ENCODE results near the gene FAM76B. TPM values are rescaled to one million over a fixed set of nuclear protein-coding genes. Genes with fewer than 3 reads are reported as not detected.

FAM76B gene
- total and polyA plus RNA-seq, 7 experiments from 2014 or later = 10.6 to 82.1 (median 52.3) TPM

GRCh38 chr11:95790933-95791708, 1.5 kb upstream of the FAM76B start:
- H3K4me1 Mint-ChIP-seq = peaks cover 47 to 74% (median 60%) of the 10 kb centered on the region in 7 donors

GRCh38 chr11:95790123-95790932, 746 bp upstream of the FAM76B start, which contains the start of gene CEP57:
Gene CEP57 (plus strand): TSS chr11:95790498. CDS start chr11:95790699, 201 bp downstream.
- intact Hi-C loops (cut with micrococcal nuclease) = loop anchor here (1.0 to 5.0 kb wide), 13 partner anchors 222 to 1298 kb away; partner anchors contain the start of genes ANKRD49 (in 2 of the 2), MRE11 (in 2 of the 2), CCDC82 (in 1 of the 2) and CWC15 (in 1 of the 2)
- H3K36me3 Mint-ChIP-seq = peaks cover 0 to 24% (median 16%) of the 10 kb centered on the region in 5 donors
- CTCF ChIA-PET = interaction anchor here (0.7 to 1.8 kb wide), 7 partner anchors 12 to 643 kb away, joined by 3 to 12 read pairs (median 4); partner anchors contain the start of gene SESN3

More at GRCh38 chr11:95790933-95791708, 1.5 kb upstream of the FAM76B start:
- Mint-ChIP-seq H3K4me3 (peak overlapping the region; percentile 93 to 100 (median 100)), H3K9me3 (peaks cover 0 to 9% (median 0%) of the 10 kb centered on the region in 11 donors), H3K27me3 (no peaks in the 10 kb centered on the region), H3K36me3 (peaks cover 0 to 16% (median 13%) of the 10 kb centered on the region in 5 donors), H3K27ac (peak overlapping the region; percentile 100)
- Histone ChIP-seq H3K27ac (ENCODE audit: low read depth, low read length) (peak overlapping the region; percentile 99), H3K4me3 (ENCODE audit: low read length) (peak overlapping the region; percentile 97), H3K27me3 (ENCODE audit: control insufficient read depth in 2 of 2, insufficient read depth in 2 of 2, low read length in 2 of 2) (no peaks in the 10 kb centered on the region), H3K9me3 (ENCODE audit: control insufficient read depth in 2 of 3, low read length in 3 of 3) (no peaks in the 10 kb centered on the region), H3K4me1 (ENCODE audit: control insufficient read depth in 2 of 2, insufficient read depth in 2 of 2, low read length in 2 of 2) (peaks cover 21 to 22% of the 10 kb centered on the region in 2 donors), H3K36me3 (ENCODE audit: control insufficient read depth in 2 of 3, insufficient read depth in 3 of 3, low read length in 3 of 3) (peaks cover 0 to 16% (median 8%) of the 10 kb centered on the region in 3 experiments)
- intact Hi-C loops (cut with micrococcal nuclease) = loop anchor here (1.0 to 5.0 kb wide), 13 partner anchors 221 to 1298 kb away; partner anchors contain the start of genes ANKRD49 (in 2 of the 2), MRE11 (in 2 of the 2), CCDC82 (in 1 of the 2) and CWC15 (in 1 of the 2)
- POLR2A ChIA-PET = interaction anchor here (0.6 to 4.0 kb wide), 11 partner anchors 9 to 818 kb away, joined by 3 to 55 read pairs (median 6); partner anchors contain the start of genes CCDC82, CWC15, ENDOD1 and JRKL
- CTCF ChIA-PET = interaction anchor here (0.8 kb wide), 2 partner anchors 13 to 615 kb away, joined by 4 read pairs; no protein-coding TSS in a partner anchor
- DNase-seq (peak in 7 of 9 donors; percentile 26 to 55 (median 49)), ATAC-seq (no peak)

GRCh38 chr11:95788921-95789505, 569 bp downstream of the FAM76B start:
- peaks cover 0 to 33% (median 15%) of the 10 kb centered on the region in 5 donors for H3K36me3 Mint-ChIP-seq

More at GRCh38 chr11:95790123-95790932, 746 bp upstream of the FAM76B start, which contains the start of gene CEP57:
- ATAC-seq = peak; percentile 70
- POLR2A ChIA-PET = interaction anchor here (0.5 to 4.0 kb wide), 25 partner anchors 10 to 866 kb away, joined by 3 to 55 read pairs (median 4); partner anchors contain the start of genes CCDC82, CWC15, ENDOD1 and JRKL
- Mint-ChIP-seq H3K4me3 (peak within 1 kb of the TSS; percentile 93 to 100 (median 100)), H3K27ac (peak within 1 kb of the TSS; percentile 100), H3K9me3 (peaks cover 0 to 9% (median 0%) of the 10 kb centered on the region in 11 donors), H3K4me1 (peaks cover 47 to 74% (median 61%) of the 10 kb centered on the region in 7 donors), H3K27me3 (no peaks in the 10 kb centered on the region)
- no peaks in the 10 kb centered on the region for H3K9me3 ChIP-seq (ENCODE audit: control insufficient read depth in 2 of 3, low read length in 3 of 3)
- peak within 1 kb of the TSS; percentile 97 for H3K4me3 ChIP-seq (ENCODE audit: low read length)
- peaks cover 4 to 24% (median 8%) of the 10 kb centered on the region in 3 experiments for H3K36me3 ChIP-seq (ENCODE audit: control insufficient read depth in 2 of 3, insufficient read depth in 3 of 3, low read length in 3 of 3)
- peak within 1 kb of the TSS; percentile 99 for H3K27ac ChIP-seq (ENCODE audit: low read depth, low read length)
- H3K4me1 ChIP-seq (ENCODE audit: control insufficient read depth in 2 of 2, insufficient read depth in 2 of 2, low read length in 2 of 2) = peaks cover 21 to 22% of the 10 kb centered on the region in 2 donors
- DNase-seq = peak; percentile 80 to 98 (median 96)
- no peaks in the 10 kb centered on the region for H3K27me3 ChIP-seq (ENCODE audit: control insufficient read depth in 2 of 2, insufficient read depth in 2 of 2, low read length in 2 of 2)

DNA sequence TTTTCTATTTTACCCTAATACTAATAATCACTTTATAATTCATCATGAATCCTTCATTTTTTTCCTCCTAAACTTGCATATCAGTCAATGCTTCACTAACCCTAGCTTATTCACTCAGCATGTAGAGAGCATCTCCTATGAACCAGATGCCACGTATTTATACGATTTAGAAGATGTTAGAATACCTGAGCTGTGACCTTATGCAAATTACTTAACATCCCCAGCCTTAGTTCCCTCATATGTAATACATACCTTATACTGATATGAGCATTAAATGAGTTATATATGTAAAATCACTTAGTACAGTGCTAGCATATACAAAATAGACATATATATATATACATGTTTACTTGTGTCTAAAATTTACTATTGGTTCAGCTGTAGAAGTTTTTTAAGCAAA, 9.0 kb downstream of the FAM76B start:
- Histone ChIP-seq H3K9me3 (ENCODE audit: control insufficient read depth in 2 of 3, low read length in 3 of 3) (no peaks in the 10 kb centered on the region), H3K36me3 (ENCODE audit: control insufficient read depth in 2 of 3, insufficient read depth in 3 of 3, low read length in 3 of 3) (peaks cover 12 to 54% (median 16%) of the 10 kb centered on the region in 3 experiments), H3K4me3 (ENCODE audit: low read length) (no peak overlapping the region), H3K27ac (ENCODE audit: low read depth, low read length) (no peak overlapping the region), H3K4me1 (ENCODE audit: control insufficient read depth in 2 of 2, insufficient read depth in 2 of 2, low read length in 2 of 2) (peaks cover 0 to 7% of the 10 kb centered on the region in 2 donors), H3K27me3 (ENCODE audit: control insufficient read depth in 2 of 2, insufficient read depth in 2 of 2, low read length in 2 of 2) (no peaks in the 10 kb centered on the region)
- Mint-ChIP-seq H3K27me3 (no peaks in the 10 kb centered on the region), H3K36me3 (peaks cover 3 to 40% (median 25%) of the 10 kb centered on the region in 5 donors), H3K4me1 (peaks cover 0 to 52% (median 31%) of the 10 kb centered on the region in 7 donors), H3K27ac (no peak overlapping the region), H3K4me3 (no peak overlapping the region), H3K9me3 (no peaks in the 10 kb centered on the region)
- DNase-seq = no peak
- CTCF ChIA-PET = no interaction called here
- intact Hi-C loops (cut with micrococcal nuclease) = loop anchor here (1.0 to 10.0 kb wide), 2 partner anchors 8 to 1656 kb away; partner anchors contain the start of gene PANX1 (in 1 of the 2)
- ATAC-seq = no peak
- POLR2A ChIA-PET = interaction anchor here (0.7 to 3.2 kb wide), 5 partner anchors 9 to 810 kb away, joined by 3 to 11 read pairs (median 5); partner anchors contain the start of genes CEP57 and FAM76B

More at GRCh38 chr11:95788921-95789505, 569 bp downstream of the FAM76B start:
- H3K27ac ChIP-seq (ENCODE audit: low read depth, low read length) = peak overlapping the region; percentile 99
- peaks cover 38 to 68% (median 56%) of the 10 kb centered on the region in 7 donors for H3K4me1 Mint-ChIP-seq
- H3K27me3 Mint-ChIP-seq = no peaks in the 10 kb centered on the region
- ChIA-PET POLR2A (interaction anchor here (0.6 to 4.0 kb wide), 24 partner anchors 10 to 865 kb away, joined by 3 to 55 read pairs (median 4); partner anchors contain the start of genes CCDC82, CWC15, ENDOD1 and JRKL), CTCF (interaction anchor here (1.0 to 1.8 kb wide), 5 partner anchors 554 to 722 kb away, joined by 3 to 12 read pairs (median 3); partner anchors contain the start of genes MAML2, SESN3 and SRSF8)
- H3K9me3 Mint-ChIP-seq = peaks cover 0 to 9% (median 0%) of the 10 kb centered on the region in 11 donors
- no peaks in the 10 kb centered on the region for H3K27me3 ChIP-seq (ENCODE audit: control insufficient read depth in 2 of 2, insufficient read depth in 2 of 2, low read length in 2 of 2)
- ATAC-seq (no peak), DNase-seq (peak in 3 of 9 donors; percentile 47 to 56 (median 50))
- no peaks in the 10 kb centered on the region for H3K9me3 ChIP-seq (ENCODE audit: control insufficient read depth in 2 of 3, low read length in 3 of 3)
- intact Hi-C loops (cut with micrococcal nuclease) = loop anchor here (1.0 to 10.0 kb wide), 15 partner anchors 11 to 1664 kb away; partner anchors contain the start of genes PANX1 (in 2 of the 2), SESN3 (in 2 of the 2), CCDC82 (in 1 of the 2) and CWC15 (in 1 of the 2)
- H3K4me3 ChIP-seq (ENCODE audit: low read length) = peak overlapping the region; percentile 97
- H3K4me3 Mint-ChIP-seq = peak overlapping the region; percentile 84 to 100 (median 100)
- H3K27ac Mint-ChIP-seq = peak overlapping the region; percentile 100
- H3K36me3 ChIP-seq (ENCODE audit: control insufficient read depth in 2 of 3, insufficient read depth in 3 of 3, low read length in 3 of 3) = peaks cover 8 to 32% (median 9%) of the 10 kb centered on the region in 3 experiments
- H3K4me1 ChIP-seq (ENCODE audit: control insufficient read depth in 2 of 2, insufficient read depth in 2 of 2, low read length in 2 of 2) = peaks cover 21 to 22% of the 10 kb centered on the region in 2 donors

GRCh38 chr11:95778699-95779098, 10.9 kb downstream of the FAM76B start:
- no peak overlapping the region for H3K4me3 Mint-ChIP-seq
- CTCF ChIA-PET = interaction anchor here (0.6 kb wide), 1 partner anchor 549 kb away, joined by 3 read pairs; no protein-coding TSS in a partner anchor

More at GRCh38 chr11:95778699-95779098, 10.9 kb downstream of the FAM76B start:
- Histone ChIP-seq H3K36me3 (ENCODE audit: control insufficient read depth in 2 of 3, insufficient read depth in 3 of 3, low read length in 3 of 3) (peaks cover 12 to 46% (median 16%) of the 10 kb centered on the region in 3 experiments), H3K9me3 (ENCODE audit: control insufficient read depth in 2 of 3, low read length in 3 of 3) (no peaks in the 10 kb centered on the region), H3K27ac (ENCODE audit: low read depth, low read length) (no peak overlapping the region), H3K4me1 (ENCODE audit: control insufficient read depth in 2 of 2, insufficient read depth in 2 of 2, low read length in 2 of 2) (peaks cover 0 to 7% of the 10 kb centered on the region in 2 donors), H3K27me3 (ENCODE audit: control insufficient read depth in 2 of 2, insufficient read depth in 2 of 2, low read length in 2 of 2) (no peaks in the 10 kb centered on the region), H3K4me3 (ENCODE audit: low read length) (no peak overlapping the region)
- intact Hi-C loops (cut with micrococcal nuclease) = loop anchor here in 1 of 2 donors (1.0 kb wide), 1 partner anchor 11 kb away; the partner anchor contains the start of gene FAM76B
- ATAC-seq = no peak
- Mint-ChIP-seq H3K9me3 (no peaks in the 10 kb centered on the region), H3K27me3 (no peaks in the 10 kb centered on the region), H3K36me3 (peaks cover 3 to 35% (median 26%) of the 10 kb centered on the region in 5 donors), H3K27ac (peak overlapping the region in 4 of 9 donors; percentile 11 to 46 (median 34)), H3K4me1 (peaks cover 0 to 38% (median 22%) of the 10 kb centered on the region in 7 donors)
- no peak for DNase-seq
- POLR2A ChIA-PET = interaction anchor here (0.5 to 3.2 kb wide), 2 partner anchors 11 to 624 kb away, joined by 3 to 11 read pairs; partner anchors contain the start of genes CEP57 and FAM76B
